Measurements from ENCODE around the gene HERC2.

DNA sequence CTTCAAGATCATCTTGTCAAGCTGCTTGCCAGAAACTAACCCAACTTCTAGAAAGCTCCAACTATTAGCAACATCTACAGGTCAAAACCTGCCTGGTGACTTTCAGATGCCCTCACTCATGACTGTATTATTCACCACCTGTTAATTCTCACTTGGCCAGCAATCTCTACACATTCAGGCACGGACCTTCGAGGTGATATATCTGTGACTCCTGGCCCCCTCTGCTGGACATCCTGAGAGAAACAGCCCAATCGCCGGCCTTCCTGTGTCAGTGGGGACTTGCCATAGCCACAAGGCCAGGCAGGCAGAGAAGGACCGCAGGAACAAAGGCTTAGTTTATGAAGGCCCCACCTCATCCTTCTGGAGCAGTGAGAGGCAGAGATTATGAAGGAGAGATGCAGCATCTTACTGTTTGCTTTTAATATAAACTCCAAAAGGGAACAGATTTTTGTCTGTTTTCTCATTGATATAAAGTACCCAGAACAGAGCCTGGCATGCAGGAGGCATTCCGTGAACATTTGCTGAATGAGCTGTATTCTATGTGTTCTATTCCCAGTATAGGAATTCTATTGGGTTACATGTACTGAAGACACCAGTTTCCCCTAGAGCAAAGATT, 198.5 kb downstream of the HERC2 start:
- TF ChIP-seq, protein P1, sequence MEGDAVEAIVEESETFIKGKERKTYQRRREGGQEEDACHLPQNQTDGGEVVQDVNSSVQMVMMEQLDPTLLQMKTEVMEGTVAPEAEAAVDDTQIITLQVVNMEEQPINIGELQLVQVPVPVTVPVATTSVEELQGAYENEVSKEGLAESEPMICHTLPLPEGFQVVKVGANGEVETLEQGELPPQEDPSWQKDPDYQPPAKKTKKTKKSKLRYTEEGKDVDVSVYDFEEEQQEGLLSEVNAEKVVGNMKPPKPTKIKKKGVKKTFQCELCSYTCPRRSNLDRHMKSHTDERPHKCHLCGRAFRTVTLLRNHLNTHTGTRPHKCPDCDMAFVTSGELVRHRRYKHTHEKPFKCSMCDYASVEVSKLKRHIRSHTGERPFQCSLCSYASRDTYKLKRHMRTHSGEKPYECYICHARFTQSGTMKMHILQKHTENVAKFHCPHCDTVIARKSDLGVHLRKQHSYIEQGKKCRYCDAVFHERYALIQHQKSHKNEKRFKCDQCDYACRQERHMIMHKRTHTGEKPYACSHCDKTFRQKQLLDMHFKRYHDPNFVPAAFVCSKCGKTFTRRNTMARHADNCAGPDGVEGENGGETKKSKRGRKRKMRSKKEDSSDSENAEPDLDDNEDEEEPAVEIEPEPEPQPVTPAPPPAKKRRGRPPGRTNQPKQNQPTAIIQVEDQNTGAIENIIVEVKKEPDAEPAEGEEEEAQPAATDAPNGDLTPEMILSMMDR (IDR thresholded peaks at IDR 0.05) = peak; percentile 41 to 68 (median 65)
- TF ChIP-seq POLR2A (IDR thresholded peaks at IDR 0.05) = no peak
